GM12872 (cell line): ENCODE results near the gene MPRIP.

Experiments used
- CTCF ChIP-seq: IDR thresholded peaks from 3 replicates; pipeline ENCODE4 v1.5.1; 2011; ENCODE audit warnings: low read depth, mild to moderate bottlenecking, low read length, moderate library complexity; ENCODE audit not compliant: insufficient read depth

Gene MPRIP

GRCh38 chr17:17055286-17056155 lies 13.3 kb downstream of the MPRIP start:
- TF ChIP-seq CTCF = no peak

- no peak for TF ChIP-seq CTCF
Measured at GRCh38 chr17:17056156-17056539, 13.9 kb downstream of the MPRIP start.

GRCh38 chr17:17057057-17057551 lies 14.8 kb downstream of the MPRIP start:
- TF ChIP-seq CTCF = no peak

- TF ChIP-seq CTCF = no peak
Measured at GRCh38 chr17:17058304-17058703, 16.0 kb downstream of the MPRIP start.

- no peak for TF ChIP-seq CTCF
Measured at GRCh38 chr17:17059301-17059890, 17.1 kb downstream of the MPRIP start.

GRCh38 chr17:17060001-17060922 lies 18.0 kb downstream of the MPRIP start:
- TF ChIP-seq CTCF = no peak

GRCh38 chr17:17060930-17061329 lies 18.7 kb downstream of the MPRIP start:
- TF ChIP-seq CTCF = no peak
